Stimulated activated CD4-positive, alpha-beta T cell treated with anti-CD3 and anti-CD28 coated beads, Interleukin-2, amount 100 ng/mL, for 24 hours (primary cell): ENCODE measurements around the gene DUSP6.
A peak's percentile ranks its signal among the peaks of the same experiment; 100 is the strongest.

Experiments used
- DNase-seq, 2 donors: peaks; one replicate each; pipeline ENCODE4 v3.0.0-alpha.2; 2020

DUSP6 gene

DNA sequence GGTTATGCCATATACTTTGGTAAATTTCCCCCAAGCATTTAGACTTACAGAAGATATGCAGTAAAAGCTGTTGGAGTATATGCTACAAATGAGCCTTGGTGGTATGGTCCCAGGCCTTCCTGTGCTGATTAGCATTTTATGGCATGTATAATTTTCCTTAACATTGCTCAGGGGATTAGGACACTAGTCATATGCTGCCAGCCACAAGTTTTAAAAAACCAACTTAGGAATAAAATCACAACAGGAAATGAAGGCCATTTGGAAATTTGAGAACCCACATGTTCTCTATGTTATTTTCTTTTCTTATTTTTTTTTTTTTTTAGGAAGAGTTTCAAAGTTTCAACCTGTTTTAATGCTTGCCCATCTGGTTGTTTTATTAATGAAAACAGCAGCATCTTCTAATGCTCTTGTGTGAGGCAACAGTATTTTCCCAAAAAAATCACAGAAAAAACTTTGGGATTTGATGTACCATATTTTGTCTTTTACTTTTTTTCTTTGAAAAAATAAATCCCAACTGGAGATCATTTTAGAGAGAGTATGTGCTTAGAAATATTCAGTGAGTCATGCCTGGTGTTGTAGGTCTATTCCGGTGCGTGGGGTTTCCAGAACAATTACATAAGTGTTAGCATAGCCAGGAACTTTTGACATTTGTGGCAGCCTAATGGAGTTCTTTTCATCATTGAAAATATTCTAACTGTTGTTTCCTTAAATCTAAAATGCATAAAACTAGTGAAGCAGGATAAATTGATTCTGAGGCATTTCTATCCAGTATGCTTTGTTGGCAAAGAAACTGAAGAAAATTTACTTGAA, 21.7 kb upstream of the DUSP6 start:
- DNase-seq = no peak

- no peak for DNase-seq
Measured at GRCh38 chr12:89372584-89373370, 20.5 kb upstream of the DUSP6 start.

GRCh38 chr12:89370850-89371249, 18.5 kb upstream of the DUSP6 start:
- no peak for DNase-seq

DNA sequence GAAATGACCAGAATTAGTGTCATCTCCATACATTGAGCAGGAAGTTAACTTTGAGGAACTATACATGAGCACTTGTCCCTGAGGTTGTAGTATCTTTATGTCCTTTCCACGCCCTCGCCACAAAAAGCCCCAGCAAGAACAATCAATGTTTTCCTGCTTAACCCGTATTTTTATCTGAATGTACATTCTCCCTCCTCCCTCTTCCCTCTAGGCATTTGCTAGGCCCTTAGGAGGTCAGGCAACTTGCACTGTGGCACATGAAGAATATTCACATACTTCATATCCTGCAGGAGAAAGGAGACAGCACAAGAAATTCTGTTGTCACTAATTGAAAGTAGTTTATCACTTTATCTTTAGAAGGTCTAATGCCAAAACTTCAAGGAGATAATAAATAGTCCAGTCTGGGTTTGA, 18.1 kb upstream of the DUSP6 start:
- no peak for DNase-seq

GRCh38 chr12:89369166-89369565, 16.9 kb upstream of the DUSP6 start:
- DNase-seq = no peak

DNA sequence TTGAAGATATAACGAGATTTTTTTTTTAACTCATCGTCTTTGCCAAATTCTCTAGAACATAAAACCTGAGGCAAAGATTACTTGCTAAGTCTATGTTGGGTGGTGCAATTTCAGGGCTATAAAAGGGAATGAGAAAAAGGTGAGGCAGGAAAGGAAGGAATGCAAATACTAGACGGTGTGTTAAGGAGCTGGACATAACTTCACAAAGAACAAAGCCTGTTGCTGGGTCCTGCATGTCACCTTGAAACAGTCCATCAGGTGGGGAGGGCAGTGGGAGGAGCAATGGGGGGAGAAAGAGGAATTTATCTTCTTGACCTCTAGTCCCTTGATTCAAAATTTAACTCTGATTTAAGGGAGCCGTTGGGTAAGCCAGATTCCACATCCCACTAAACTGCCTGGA, 16.1 kb upstream of the DUSP6 start:
- no peak for DNase-seq

- no peak for DNase-seq
Measured at GRCh38 chr12:89366676-89367364, 14.5 kb upstream of the DUSP6 start.

DNA sequence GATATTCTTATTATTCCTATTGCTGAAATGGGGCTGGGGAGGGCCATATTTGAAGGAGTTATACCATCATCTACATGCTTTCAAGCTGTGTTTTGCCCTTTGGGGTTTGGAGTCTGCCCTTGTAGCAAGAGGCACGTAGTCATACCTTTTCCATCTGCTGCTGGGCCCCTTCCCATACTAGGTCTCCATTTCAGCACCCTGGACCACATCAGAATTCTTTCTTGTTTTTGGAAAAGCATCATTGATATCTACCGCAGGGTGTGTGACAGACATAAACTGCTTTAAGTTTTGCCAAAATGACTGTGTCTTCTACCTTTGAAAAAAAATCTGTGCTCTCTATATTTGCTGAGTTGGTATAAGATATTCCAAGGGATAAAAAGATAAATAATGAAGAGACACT, 12.3 kb upstream of the DUSP6 start:
- DNase-seq = no peak

DNA sequence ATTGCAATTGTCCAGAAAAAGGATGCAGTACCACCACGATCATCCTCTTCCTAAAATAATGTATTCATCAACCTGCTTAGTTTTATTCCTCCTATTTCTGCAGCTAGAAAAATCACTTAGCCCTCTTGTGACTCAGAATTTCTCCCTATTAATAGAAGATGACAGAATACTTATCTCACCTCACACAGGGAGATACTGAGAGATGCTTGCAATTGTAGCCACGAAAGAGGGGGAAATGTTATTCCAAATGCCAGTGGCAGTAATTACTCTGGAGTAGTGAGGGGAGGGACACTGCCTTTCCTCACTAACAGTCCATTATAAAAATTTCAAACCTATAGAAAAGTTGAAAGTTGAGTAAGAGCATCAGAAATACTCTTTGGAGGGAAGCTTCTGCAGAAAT, 11.8 kb upstream of the DUSP6 start:
- DNase-seq = no peak

DNA sequence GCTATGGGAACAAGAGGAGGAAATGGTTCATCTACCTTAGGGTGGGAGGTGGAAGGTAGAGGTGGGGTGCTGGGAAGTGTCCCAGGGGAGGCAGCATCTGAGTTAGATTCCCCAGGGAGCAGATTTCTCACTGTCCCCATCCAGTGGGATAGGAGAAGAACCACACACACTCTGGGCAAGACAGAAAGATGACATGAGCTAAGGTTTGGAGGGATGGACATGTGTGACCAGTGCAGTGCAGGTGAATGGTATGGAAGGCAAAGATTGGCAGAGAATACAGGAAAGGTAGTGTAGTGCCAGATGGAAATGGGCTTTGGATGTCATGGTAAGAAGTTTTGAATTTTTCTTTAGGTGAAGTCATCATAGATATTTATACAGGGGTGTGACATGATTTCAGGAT, 11.3 kb upstream of the DUSP6 start:
- no peak for DNase-seq

DNA sequence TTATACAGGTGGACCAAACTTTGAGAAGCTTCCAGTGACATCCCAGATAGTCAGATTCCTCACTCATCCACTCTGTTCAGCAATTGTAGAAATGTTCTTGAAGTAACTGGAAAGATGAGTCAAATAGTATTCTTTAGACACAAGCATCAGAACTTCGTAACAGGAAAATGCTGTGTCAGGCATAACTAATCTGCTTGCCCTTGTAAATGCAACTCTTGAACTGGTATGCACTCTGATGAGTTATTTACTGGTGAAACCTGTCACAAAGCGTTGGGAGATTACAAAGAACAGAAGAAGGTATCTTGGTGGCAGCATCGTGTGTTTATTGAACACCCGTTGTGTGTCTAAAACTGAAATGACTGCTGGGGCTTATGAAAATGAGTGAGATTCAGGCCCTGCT, 10.8 kb upstream of the DUSP6 start:
- DNase-seq = no peak

DNA sequence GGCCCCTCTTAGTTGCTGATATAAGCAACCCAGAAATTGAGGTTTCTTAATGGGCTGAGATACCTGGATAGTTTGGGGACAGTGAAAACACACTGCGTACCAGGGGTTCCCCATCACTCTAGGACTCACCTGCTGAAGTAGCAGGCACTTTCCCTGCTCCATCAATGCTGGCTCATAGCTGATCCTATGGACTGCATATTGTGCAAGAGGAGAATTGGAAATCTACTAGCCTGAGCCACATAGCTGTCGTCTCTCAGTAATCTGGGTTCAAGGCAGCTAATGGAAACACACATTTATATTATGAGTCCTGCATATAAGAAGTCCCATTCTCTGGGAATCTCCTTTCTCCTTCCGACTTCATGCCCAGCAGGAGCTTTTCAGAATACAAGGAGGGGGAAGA, 7.3 kb upstream of the DUSP6 start:
- DNase-seq = no peak

GRCh38 chr12:89358805-89359204, 6.5 kb upstream of the DUSP6 start:
- no peak for DNase-seq

- DNase-seq = no peak
Measured at GRCh38 chr12:89357297-89357730, 5.0 kb upstream of the DUSP6 start.

- no peak for DNase-seq
Measured at GRCh38 chr12:89356069-89356665, 3.9 kb upstream of the DUSP6 start.

- no peak for DNase-seq
Measured at GRCh38 chr12:89355243-89356068, 3.2 kb upstream of the DUSP6 start.

DNA sequence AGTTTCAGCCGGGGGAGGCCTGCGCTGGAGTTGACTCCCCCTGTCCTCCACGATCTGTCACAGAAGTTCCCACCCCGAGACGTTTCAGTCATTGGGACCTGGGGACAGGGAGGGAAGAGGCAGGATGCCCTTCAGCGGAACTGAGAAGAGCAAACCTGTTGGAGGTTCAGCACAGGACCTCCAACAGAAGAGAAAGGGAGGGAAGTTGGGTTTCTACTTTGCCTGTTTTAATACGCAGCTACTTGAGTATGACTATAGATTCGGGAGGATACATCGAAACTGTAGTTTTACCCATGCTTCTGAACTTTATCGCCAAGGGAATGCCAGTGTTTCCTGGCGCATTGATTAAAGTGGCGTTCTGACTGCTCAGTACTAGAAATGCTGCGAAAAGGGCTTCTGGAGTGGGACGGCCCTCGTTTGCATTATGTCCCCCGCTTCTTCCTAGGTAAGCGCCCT, 2.3 kb upstream of the DUSP6 start:
- no peak for DNase-seq

GRCh38 chr12:89353823-89354611, 1.7 kb upstream of the DUSP6 start:
- peak; percentile 69 to 85 for DNase-seq

GRCh38 chr12:89353188-89353822, 1.0 kb upstream of the DUSP6 start:
- DNase-seq = peak; percentile 56 to 65

GRCh38 chr12:89352242-89352491, 134 bp downstream of the DUSP6 start:
- no peak for DNase-seq
